Measurements from ENCODE around the gene ACSL3.

Gene ACSL3

DNA sequence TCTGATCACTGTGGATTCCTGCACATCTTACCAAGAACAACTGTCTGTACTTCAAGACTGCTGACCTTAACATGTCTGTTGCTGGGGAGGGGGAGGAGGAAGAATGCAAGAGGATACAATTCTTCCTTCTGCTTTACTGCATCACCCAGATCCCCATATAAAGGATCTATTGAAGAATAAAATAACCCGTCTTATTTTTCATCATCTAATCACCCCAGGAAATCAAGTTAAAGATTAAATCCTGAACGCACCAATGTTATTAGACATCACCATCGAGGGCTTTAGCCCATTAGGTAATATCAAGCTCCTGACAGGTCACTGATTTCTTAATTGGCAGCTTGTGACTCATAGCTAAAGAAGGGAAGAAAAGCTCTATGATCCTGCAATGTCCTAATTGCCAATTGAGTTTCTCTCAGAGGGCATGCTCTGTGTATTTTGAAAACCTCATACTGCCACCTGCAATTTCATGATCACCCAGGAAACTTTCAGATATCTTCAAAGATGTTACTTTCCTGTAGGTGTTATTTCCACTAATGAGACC, 115.8 kb downstream of the ACSL3 start:
- TF ChIP-seq, protein P1, sequence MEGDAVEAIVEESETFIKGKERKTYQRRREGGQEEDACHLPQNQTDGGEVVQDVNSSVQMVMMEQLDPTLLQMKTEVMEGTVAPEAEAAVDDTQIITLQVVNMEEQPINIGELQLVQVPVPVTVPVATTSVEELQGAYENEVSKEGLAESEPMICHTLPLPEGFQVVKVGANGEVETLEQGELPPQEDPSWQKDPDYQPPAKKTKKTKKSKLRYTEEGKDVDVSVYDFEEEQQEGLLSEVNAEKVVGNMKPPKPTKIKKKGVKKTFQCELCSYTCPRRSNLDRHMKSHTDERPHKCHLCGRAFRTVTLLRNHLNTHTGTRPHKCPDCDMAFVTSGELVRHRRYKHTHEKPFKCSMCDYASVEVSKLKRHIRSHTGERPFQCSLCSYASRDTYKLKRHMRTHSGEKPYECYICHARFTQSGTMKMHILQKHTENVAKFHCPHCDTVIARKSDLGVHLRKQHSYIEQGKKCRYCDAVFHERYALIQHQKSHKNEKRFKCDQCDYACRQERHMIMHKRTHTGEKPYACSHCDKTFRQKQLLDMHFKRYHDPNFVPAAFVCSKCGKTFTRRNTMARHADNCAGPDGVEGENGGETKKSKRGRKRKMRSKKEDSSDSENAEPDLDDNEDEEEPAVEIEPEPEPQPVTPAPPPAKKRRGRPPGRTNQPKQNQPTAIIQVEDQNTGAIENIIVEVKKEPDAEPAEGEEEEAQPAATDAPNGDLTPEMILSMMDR (IDR thresholded peaks at IDR 0.05; ENCODE audit: insufficient read depth, missing control alignments): no peak
- no peak for FAIRE-seq
- DNase-seq (ENCODE audit: insufficient read length, low spot score): no peak

DNA sequence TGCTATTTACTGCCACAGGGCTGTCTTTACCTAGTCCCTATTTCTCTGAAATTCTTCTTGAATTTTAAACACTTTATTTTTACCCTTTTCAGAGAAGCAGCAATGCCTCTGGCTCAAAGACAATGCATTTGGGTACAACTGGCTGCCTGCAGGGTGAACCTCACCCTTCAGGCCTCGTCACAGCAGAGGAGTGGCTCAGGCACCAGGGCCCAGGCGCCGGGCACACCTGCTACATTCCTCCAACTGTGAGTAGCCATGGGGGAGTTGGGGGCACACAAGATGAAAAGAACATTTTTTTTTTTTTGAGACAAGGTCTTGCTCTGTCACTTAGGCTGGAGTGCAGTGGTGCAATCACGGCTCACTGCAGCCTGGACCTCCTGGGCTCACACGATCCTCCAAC, 116.3 kb downstream of the ACSL3 start:
- no peak for DNase-seq (ENCODE audit: insufficient read length, low spot score)
- TF ChIP-seq, protein P1 (IDR thresholded peaks at IDR 0.05; ENCODE audit: insufficient read depth, missing control alignments): no peak
- no peak for FAIRE-seq

DNA sequence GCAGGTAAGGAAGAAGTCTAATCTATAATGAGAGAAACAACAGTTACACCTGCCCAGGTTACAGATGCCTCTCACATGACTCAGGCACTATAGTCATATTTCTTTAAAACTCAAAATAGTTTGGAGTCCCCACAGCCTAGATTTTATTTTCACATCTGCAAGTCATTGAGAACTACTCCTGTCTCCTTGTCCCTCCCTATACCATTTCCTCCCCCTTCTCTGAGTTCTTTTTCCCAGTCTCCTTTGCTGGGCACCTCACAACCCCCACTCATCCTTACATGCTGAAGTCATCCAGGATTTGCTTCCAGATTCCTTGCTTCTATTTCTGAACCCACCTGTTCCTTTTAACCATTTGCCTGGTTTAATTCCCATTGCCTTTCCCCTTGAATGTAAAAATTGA, 118.0 kb downstream of the ACSL3 start:
- FAIRE-seq (no peak), DNase-seq (ENCODE audit: insufficient read length, low spot score) (no peak)
- TF ChIP-seq, protein P1 (IDR thresholded peaks at IDR 0.05; ENCODE audit: insufficient read depth, missing control alignments): no peak

DNA sequence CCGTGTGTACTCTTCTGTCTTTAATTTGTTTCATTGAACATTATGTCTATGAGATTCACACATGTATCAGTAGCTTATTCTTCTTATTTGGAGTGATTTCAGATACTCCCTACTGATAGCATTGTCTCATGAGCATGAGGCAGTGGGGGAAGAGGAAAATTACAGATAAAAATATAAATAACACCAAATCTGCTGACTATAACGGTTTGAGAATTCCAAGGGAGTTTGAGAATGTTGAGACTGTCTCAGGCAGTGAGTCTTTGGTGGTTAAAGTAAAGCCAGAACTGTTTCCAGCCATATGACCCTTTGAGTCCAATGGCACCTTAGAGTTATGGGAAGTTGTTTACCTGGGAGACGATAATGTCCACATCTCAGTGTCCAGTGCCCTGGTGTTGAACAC, 118.6 kb downstream of the ACSL3 start:
- FAIRE-seq (no peak), DNase-seq (ENCODE audit: insufficient read length, low spot score) (no peak)
- TF ChIP-seq, protein P1 (IDR thresholded peaks at IDR 0.05; ENCODE audit: insufficient read depth, missing control alignments): no peak

DNA sequence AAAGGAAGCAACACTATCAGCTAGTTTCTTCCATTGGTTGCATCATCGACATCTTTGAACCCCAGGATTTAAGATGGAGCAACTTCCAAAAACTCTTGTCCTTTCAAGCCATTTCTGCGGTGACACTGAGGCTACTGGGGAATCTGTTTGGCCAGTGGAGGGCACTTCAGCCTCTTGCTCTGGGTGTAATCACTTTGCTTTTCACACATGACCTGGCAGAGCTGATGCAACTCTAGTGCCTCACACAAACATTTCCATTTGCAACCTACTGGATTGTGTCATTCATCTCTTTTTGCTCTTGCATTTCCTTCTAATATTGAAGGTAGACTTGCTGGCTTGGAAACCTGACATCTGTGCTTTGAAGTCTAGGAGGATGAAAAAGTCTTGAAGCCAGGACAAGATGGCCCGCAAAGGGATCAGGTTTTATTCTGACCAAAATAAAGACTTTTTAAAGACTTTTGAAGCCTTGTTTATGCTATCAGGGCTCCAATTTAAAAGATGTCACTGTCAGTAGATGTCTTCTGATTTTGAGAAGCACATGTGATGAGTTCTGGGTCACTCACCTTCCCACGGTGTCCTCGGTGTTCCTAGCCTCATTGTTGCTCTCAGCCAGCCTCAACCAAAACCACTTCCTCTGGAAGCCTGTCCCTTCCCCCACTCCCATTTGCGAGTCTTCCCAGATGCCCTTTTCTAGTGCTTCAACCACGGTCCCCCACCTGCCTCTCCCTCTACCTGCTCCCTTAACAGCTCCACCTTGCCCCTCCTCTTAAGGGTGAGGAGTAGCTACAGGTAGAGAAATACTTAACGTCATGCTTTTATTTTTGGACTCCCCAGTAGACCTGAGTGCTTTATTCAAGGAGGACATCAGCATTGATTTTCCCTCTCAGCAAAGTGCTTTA, 121.4 kb downstream of the ACSL3 start:
- FAIRE-seq (no peak), DNase-seq (ENCODE audit: insufficient read length, low spot score) (no peak)
- TF ChIP-seq, protein P1 (IDR thresholded peaks at IDR 0.05; ENCODE audit: insufficient read depth, missing control alignments): peak; percentile 30

DNA sequence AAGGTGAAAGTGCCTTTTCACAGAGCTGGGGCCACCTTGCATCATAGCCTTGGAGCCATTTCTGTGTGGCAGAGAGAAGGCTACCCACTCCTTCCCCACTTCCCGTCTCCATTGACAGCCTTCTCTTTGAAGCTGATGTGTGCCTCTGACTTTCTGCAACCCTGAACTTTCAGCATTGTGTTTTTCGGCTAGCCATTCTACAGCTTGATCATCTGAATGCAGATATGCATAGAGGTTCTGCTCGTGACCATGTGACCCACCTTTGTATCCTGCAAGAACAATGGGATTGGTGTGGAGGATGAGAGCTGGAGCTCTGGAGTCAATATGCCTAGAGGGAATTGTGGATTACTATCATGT, 122.1 kb downstream of the ACSL3 start:
- TF ChIP-seq, protein P1 (IDR thresholded peaks at IDR 0.05; ENCODE audit: insufficient read depth, missing control alignments): no peak
- no peak for DNase-seq (ENCODE audit: insufficient read length, low spot score)
- no peak for FAIRE-seq

DNA sequence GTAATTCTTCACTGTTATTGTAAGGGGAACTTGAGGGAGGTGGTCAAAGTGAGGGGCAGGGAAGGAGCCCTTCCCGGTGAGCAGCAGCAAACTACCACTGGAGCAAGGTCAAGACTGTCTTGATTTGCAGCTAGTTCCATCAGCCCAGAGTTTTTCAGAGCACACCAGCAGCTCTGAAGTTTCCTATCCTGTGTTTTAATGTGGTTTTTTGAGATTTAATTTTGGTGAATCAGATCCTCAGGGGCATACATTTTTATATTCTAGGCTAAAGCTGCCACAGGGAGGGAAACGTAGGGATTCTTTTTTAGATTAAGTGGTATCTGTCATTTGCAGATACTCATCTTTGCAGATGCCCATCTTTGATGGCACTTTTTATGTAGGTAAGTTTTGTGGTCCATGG, 124.1 kb downstream of the ACSL3 start:
- TF ChIP-seq, protein P1 (IDR thresholded peaks at IDR 0.05; ENCODE audit: insufficient read depth, missing control alignments): no peak
- no peak for FAIRE-seq
- DNase-seq (ENCODE audit: insufficient read length, low spot score): no peak

All from D721Med (cell line).